Colonic mucosa (tissue), 4 donors: ENCODE data around the gene ADIPOR1. TPM values are rescaled to one million over a fixed set of nuclear protein-coding genes. Genes with fewer than 3 reads are reported as not detected.
"Not testable (repeated sequence)": the region's sequence is repeated elsewhere in the genome, so short reads cannot be mapped to it uniquely, and the experiment has no call there.

Experiments used
- DNase-seq: peaks from one replicate; pipeline ENCODE4 v3.0.0-alpha.2; 2020
- H3K27ac ChIP-seq: fragments of 200-600 bp; one replicate; pipeline ENCODE4 v1.8.0; 2021
- H3K27me3 ChIP-seq: fragments of 200-600 bp; one replicate; pipeline ENCODE4 v1.8.0; 2021
- H3K36me3 ChIP-seq: fragments of 200-600 bp; one replicate; pipeline ENCODE4 v1.8.0; 2021
- H3K4me1 ChIP-seq: fragments of 200-600 bp; one replicate; pipeline ENCODE4 v1.8.0; 2021; ENCODE audit warnings: mild to moderate bottlenecking
- H3K4me3 ChIP-seq: fragments of 200-600 bp; one replicate; pipeline ENCODE4 v1.8.0; 2021
- H3K9ac ChIP-seq, 2 donors: one replicate each; pipeline ENCODE4 v1.7.0; 2013; ENCODE audit warnings: control low read depth in 2 of 2, low read depth in 2 of 2, low read length in 2 of 2
- H3K9me3 ChIP-seq: fragments of 200-600 bp; one replicate; pipeline ENCODE4 v1.8.0; 2021
- intact Hi-C: fragments of 100-400 bp; cut with DNase I; formaldehyde crosslinking; loops from one replicate; pipeline ENCODE4 v1.14.1; 2022
- total RNA-seq, 2 donors: library from RNA; stranded (reverse); fragmentation: NEBNext Ultra II Directional in 1 of 2; extraction: Animal tissue kit (Norgen Biotek cat#: 25700) in 1 of 2; gene quantifications; one replicate each; pipeline ENCODE4 v1.2.1, GENCODE V29; 2021
- TF ChIP-seq, protein P1 (sequence below): fragments of 200-600 bp; IDR thresholded peaks from one replicate; pipeline ENCODE4 v1.8.0; 2022; ENCODE audit warnings: antibody characterized with exemption, mild to moderate bottlenecking
- donor health status: healthy.
- donor health status: DM: no; HTN: no; CAD: no.
- donor health status: DM: no; HTN: no; CAD: no.

The ADIPOR1 gene
- total RNA-seq, 2 donors from 2014 or later, result 82.1 to 82.7 TPM

DNA sequence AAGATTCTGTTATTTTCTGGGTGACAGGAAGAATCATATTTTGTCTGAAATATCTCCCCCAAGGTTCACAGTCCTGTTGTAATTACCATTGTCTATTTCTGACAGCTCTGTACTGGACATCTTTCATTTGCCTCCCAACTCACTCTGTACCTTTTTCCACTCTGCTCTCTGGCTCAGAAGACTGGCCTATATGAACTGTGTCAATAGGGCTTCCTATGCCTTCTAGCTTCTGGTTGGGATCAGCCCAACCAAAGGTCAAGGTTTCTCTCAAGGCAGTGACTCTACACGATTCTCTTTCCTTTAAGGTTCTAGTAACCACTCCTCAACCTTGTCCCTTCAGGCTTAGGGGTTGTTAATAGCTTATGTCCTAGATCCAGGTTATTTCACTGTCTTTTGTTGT, 48.6 kb downstream of the ADIPOR1 start:
- Histone ChIP-seq H3K27me3 (no peaks in the 10 kb centered on the region), H3K9me3 (no peaks in the 10 kb centered on the region), H3K4me1 (no peaks in the 10 kb centered on the region), H3K9ac (no peak overlapping the region), H3K4me3 (no peak overlapping the region), H3K36me3 (no peaks in the 10 kb centered on the region), H3K27ac (no peak overlapping the region)
- TF ChIP-seq, protein P1, sequence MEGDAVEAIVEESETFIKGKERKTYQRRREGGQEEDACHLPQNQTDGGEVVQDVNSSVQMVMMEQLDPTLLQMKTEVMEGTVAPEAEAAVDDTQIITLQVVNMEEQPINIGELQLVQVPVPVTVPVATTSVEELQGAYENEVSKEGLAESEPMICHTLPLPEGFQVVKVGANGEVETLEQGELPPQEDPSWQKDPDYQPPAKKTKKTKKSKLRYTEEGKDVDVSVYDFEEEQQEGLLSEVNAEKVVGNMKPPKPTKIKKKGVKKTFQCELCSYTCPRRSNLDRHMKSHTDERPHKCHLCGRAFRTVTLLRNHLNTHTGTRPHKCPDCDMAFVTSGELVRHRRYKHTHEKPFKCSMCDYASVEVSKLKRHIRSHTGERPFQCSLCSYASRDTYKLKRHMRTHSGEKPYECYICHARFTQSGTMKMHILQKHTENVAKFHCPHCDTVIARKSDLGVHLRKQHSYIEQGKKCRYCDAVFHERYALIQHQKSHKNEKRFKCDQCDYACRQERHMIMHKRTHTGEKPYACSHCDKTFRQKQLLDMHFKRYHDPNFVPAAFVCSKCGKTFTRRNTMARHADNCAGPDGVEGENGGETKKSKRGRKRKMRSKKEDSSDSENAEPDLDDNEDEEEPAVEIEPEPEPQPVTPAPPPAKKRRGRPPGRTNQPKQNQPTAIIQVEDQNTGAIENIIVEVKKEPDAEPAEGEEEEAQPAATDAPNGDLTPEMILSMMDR, result no peak
- DNase-seq, result no peak
- intact Hi-C loops, result no loop called here

DNA sequence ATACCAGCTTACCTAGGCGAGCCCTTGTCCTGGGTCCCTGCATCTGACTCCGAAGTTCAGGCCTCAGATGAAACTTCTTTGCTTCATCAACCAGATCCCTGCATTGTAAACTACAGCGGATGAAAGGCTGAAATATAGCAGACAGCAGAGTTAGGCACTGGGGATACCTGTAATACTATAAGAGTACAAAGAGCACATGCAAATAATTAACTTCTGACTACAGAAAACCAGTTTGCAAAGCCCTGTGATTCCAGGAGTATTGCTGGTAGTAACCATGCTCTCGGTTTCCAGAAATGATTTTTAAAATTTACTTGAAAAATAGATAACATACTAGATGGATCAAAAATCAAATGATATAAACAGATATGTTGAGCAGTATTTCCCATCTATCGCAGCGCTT, 49.1 kb downstream of the ADIPOR1 start:
- no peak for DNase-seq
- H3K9ac ChIP-seq, result no peak overlapping the region
- H3K9me3 ChIP-seq, result no peaks in the 10 kb centered on the region
- intact Hi-C loops, result no loop called here
- no peaks in the 10 kb centered on the region for H3K27me3 ChIP-seq
- H3K4me1 ChIP-seq, result no peaks in the 10 kb centered on the region
- H3K36me3 ChIP-seq, result no peaks in the 10 kb centered on the region
- no peak overlapping the region for H3K4me3 ChIP-seq
- TF ChIP-seq, protein P1, result no peak
- no peak overlapping the region for H3K27ac ChIP-seq

DNA sequence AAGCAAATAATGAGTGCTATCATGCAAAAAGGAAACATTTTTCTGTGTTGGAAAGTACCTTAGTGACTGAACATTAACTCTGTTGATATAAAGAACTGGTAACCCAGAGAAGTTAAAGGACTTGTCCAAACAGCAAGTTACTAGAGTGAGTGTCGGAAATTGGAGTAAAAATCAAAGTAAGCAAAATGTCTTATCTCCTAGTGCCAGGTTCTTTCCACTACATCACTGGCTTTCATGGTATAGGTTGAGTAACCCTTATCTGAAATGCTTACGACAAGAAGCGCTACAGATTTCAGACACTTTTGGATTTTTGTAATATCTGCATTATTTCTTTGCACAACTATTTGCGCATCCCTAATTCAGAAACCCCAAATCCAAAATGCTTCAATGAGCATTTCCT, 52.8 kb downstream of the ADIPOR1 start:
- Histone ChIP-seq H3K9me3 (no peaks in the 10 kb centered on the region), H3K4me3 (no peak overlapping the region), H3K36me3 (no peaks in the 10 kb centered on the region), H3K4me1 (no peaks in the 10 kb centered on the region), H3K9ac (no peak overlapping the region), H3K27ac (no peak overlapping the region), H3K27me3 (no peaks in the 10 kb centered on the region)
- intact Hi-C loops, result no loop called here
- TF ChIP-seq, protein P1, result no peak
- no peak for DNase-seq

DNA sequence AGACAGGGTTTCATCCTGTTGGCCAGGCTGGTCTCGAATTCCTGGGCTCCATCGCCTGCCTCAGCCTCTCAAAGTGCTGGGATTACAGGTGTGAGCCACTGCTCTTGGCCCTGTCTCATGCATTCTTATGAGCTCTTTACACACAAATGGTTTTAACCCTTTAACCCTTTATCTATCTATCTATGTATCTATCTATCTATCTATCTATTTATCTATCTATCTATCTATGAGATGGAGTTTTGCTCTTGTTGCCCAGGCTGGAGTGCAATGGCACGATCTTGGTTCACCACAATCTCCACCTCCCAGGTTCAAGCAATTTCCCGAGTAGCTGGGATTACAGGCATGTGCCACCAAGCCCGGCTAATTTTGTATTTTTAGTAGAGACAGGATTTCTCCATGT, 54.3 kb downstream of the ADIPOR1 start:
- intact Hi-C loops, H3K36me3 ChIP-seq: not testable (repeated sequence)

DNA sequence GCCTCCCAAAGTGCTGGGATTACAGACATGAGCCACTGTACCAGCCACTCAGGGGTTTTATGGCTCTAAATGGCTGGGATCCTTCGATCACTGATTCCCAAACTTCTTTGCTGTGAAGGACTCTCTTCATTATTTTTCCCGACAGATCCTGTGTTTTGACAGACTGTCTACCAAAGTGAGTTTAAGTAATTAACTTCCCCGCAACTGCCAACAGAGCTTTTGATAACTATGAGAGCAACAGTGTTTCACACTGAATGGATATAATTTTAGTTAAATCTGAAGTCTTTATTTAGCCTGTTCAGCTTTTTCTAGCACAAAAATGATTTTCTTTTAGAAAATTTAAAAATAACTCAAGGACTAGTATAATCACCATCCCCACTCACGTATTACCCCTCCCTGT, 56.6 kb downstream of the ADIPOR1 start:
- TF ChIP-seq, protein P1, result no peak
- H3K4me1 ChIP-seq, result no peaks in the 10 kb centered on the region
- no peaks in the 10 kb centered on the region for H3K36me3 ChIP-seq
- no peak overlapping the region for H3K9ac ChIP-seq
- H3K9me3 ChIP-seq, result no peaks in the 10 kb centered on the region
- intact Hi-C loops, result no loop called here
- no peak overlapping the region for H3K27ac ChIP-seq
- no peak for DNase-seq
- H3K27me3 ChIP-seq, result no peaks in the 10 kb centered on the region
- H3K4me3 ChIP-seq, result no peak overlapping the region

More for the DNA sequence above, 54.3 kb downstream of the ADIPOR1 start:
- not testable (repeated sequence) for H3K27ac ChIP-seq, H3K4me3 ChIP-seq, H3K4me1 ChIP-seq, H3K27me3 ChIP-seq, H3K9ac ChIP-seq, DNase-seq, H3K9me3 ChIP-seq

DNA sequence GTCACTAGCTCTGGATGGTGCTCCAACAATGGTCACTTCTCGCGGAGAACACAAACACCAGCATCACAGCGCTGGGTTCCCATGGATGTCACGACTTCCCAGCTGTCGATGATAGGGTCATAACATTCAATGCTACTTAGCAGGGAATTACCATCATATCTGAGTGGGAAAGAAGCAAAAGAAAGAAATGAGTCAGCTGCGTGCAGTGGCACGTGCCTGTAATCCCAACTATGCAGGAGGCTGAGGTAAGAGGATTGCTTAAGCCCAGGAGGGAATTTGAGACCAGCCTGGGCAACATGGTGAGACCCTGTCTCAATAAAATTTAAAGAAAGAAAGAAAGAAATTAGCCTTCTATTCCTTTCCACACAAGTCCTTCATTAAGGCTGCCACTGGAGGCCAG, 65.6 kb downstream of the ADIPOR1 start:
- Histone ChIP-seq H3K9ac (no peak overlapping the region), H3K4me3 (no peak overlapping the region), H3K9me3 (no peaks in the 10 kb centered on the region), H3K36me3 (peaks cover 6% of the 10 kb centered on the region), H3K4me1 (no peaks in the 10 kb centered on the region), H3K27me3 (no peaks in the 10 kb centered on the region), H3K27ac (no peak overlapping the region)
- DNase-seq, result no peak
- TF ChIP-seq, protein P1, result no peak
- intact Hi-C loops, result no loop called here

Other genes starting within 250 kb of the ADIPOR1 start
- under 1 TPM; 0.15 to 0.19 TPM for gene SYT2, start 247.9 kb downstream of the ADIPOR1 start, total RNA-seq
- gene KDM5B, start 149.9 kb downstream of the ADIPOR1 start, total RNA-seq, result 10 to 100 TPM; 70.1 to 93.4 TPM
- gene PCAT6, start 147.4 kb downstream of the ADIPOR1 start, total RNA-seq, result 1 to 10 TPM in 1 of 2 donors, under 1 TPM in 1; 0.74 to 2.1 TPM
- 10 to 100 TPM; 11.9 to 12.0 TPM for gene RABIF, start 69.2 kb downstream of the ADIPOR1 start, total RNA-seq
- gene KLHL12, start 31.1 kb downstream of the ADIPOR1 start, total RNA-seq, result 10 to 100 TPM; 28.7 to 29.6 TPM
- gene CYB5R1, start 8.9 kb upstream of the ADIPOR1 start, total RNA-seq, result 10 to 100 TPM; 22.2 to 23.4 TPM
- gene TMEM183A, start 49.1 kb upstream of the ADIPOR1 start, total RNA-seq, result 100 to 1,000 TPM; 117 to 134 TPM
- 1 to 10 TPM; 1.6 to 7.3 TPM for gene PPFIA4, start 68.2 kb upstream of the ADIPOR1 start, total RNA-seq
- not detected for gene MYOG, start 127.7 kb upstream of the ADIPOR1 start, total RNA-seq
- 1 to 10 TPM in 1 of 2 donors, under 1 TPM in 1; 0.42 to 1.6 TPM for gene ADORA1, start 169.4 kb upstream of the ADIPOR1 start, total RNA-seq
- not detected for gene MYBPH, start 217.5 kb upstream of the ADIPOR1 start, total RNA-seq
- 1 to 10 TPM in 1 of 2 donors, under 1 TPM in 1; 0.61 to 1.3 TPM for gene CHI3L1, start 228.4 kb upstream of the ADIPOR1 start, total RNA-seq